Measurements from ENCODE around the gene ARHGEF40.

ARHGEF40 gene

GRCh38 chr14:21069388-21070082 lies 569 bp upstream of the ARHGEF40 start:
- Histone ChIP-seq H3K18ac (ENCODE audit: low read length) (peak overlapping the region; percentile 99), H2AK5ac (ENCODE audit: low read depth, low read length) (peak overlapping the region; percentile 87), H2BK5ac (ENCODE audit: low read length) (peak overlapping the region; percentile 99), H3K4ac (ENCODE audit: low read length) (peak overlapping the region; percentile 96), H3K4me1 (ENCODE audit: control insufficient read depth in 2 of 2, insufficient read depth in 1 of 2, low read depth in 1 of 2, low read length in 2 of 2) (peaks cover 9 to 14% of the 10 kb centered on the region in 2 donors), H3K14ac (ENCODE audit: low read length) (no peak overlapping the region), H4K91ac (ENCODE audit: low read depth, low read length, poor library complexity) (no peak overlapping the region), H2BK120ac (ENCODE audit: low read depth, low read length) (peak overlapping the region; percentile 90), H3K36me3 (replicated peaks in 1 of 2; ENCODE audit: control insufficient read depth in 2 of 2, insufficient read depth in 2 of 2, low read length in 2 of 2) (peaks cover 12 to 24% of the 10 kb centered on the region in 2 donors), H3K27me3 (ENCODE audit: control insufficient read depth in 3 of 3, insufficient read depth in 3 of 3, low read depth in 1 of 3, low read length in 3 of 3) (no peaks in the 10 kb centered on the region), H3K9me3 (replicated peaks in 1 of 2; ENCODE audit: control insufficient read depth in 2 of 2, insufficient read depth in 1 of 2, low read depth in 1 of 2, low read length in 2 of 2) (no peaks in the 10 kb centered on the region), H3K4me2 (ENCODE audit: insufficient read depth, low read length, poor library complexity, severe bottlenecking) (peak overlapping the region; percentile 84), H3K27ac (replicated peaks; ENCODE audit: low read length) (peak overlapping the region; percentile 94), H2BK15ac (ENCODE audit: low read length) (peak overlapping the region; percentile 96), H3K79me1 (ENCODE audit: low read depth, low read length) (peaks cover 7% of the 10 kb centered on the region), H3K4me3 (ENCODE audit: low read length in 2 of 2) (peak overlapping the region; percentile 59 to 90), H2BK12ac (ENCODE audit: low read length) (peak overlapping the region; percentile 67), H2AFZ (ENCODE audit: low read length) (peak overlapping the region; percentile 81), H3K23ac (ENCODE audit: low read depth, low read length, poor library complexity) (peak overlapping the region; percentile 15), H4K8ac (ENCODE audit: low read depth, low read length) (no peak overlapping the region), H3K9ac (ENCODE audit: low read depth, low read length, poor library complexity) (peak overlapping the region; percentile 96)
- whole genome bisulfite sequencing, 2 donors (ENCODE audit: extremely low coverage in 2 of 2, insufficient read length in 2 of 2, insufficient replicate concordance in 1 of 2), result no CpG with 5 or more reads among the region's 40 CpGs
- peak; percentile 69 for DNase-seq (ENCODE audit: low spot score)

GRCh38 chr14:21070610-21071224 lies 613 bp downstream of the ARHGEF40 start:
- no peaks in the 10 kb centered on the region for H3K27me3 ChIP-seq (ENCODE audit: control insufficient read depth in 3 of 3, insufficient read depth in 3 of 3, low read depth in 1 of 3, low read length in 3 of 3)
- peak overlapping the region; percentile 72 for H2AFZ ChIP-seq (ENCODE audit: low read length)
- peaks cover 7% of the 10 kb centered on the region for H3K79me1 ChIP-seq (ENCODE audit: low read depth, low read length)
- peaks cover 24 to 36% of the 10 kb centered on the region in 2 donors for H3K36me3 ChIP-seq (replicated peaks in 1 of 2; ENCODE audit: control insufficient read depth in 2 of 2, insufficient read depth in 2 of 2, low read length in 2 of 2)
- H2BK5ac ChIP-seq (ENCODE audit: low read length), result peak overlapping the region; percentile 99
- no peaks in the 10 kb centered on the region for H3K9me3 ChIP-seq (replicated peaks in 1 of 2; ENCODE audit: control insufficient read depth in 2 of 2, insufficient read depth in 1 of 2, low read depth in 1 of 2, low read length in 2 of 2)
- peak overlapping the region; percentile 10 for H3K14ac ChIP-seq (ENCODE audit: low read length)
- DNase-seq (ENCODE audit: low spot score), result peak; percentile 84
- H4K91ac ChIP-seq (ENCODE audit: low read depth, low read length, poor library complexity), result peak overlapping the region; percentile 93
- WGBS, 2 donors (ENCODE audit: extremely low coverage in 2 of 2, insufficient read length in 2 of 2, insufficient replicate concordance in 1 of 2), result no CpG with 5 or more reads among the region's 23 CpGs
- peak overlapping the region; percentile 50 for H3K23ac ChIP-seq (ENCODE audit: low read depth, low read length, poor library complexity)
- peak overlapping the region; percentile 95 for H3K9ac ChIP-seq (ENCODE audit: low read depth, low read length, poor library complexity)
- peak overlapping the region; percentile 27 for H2BK12ac ChIP-seq (ENCODE audit: low read length)
- H3K18ac ChIP-seq (ENCODE audit: low read length), result peak overlapping the region; percentile 99
- H3K4me2 ChIP-seq (ENCODE audit: insufficient read depth, low read length, poor library complexity, severe bottlenecking), result peak overlapping the region; percentile 84
- H4K8ac ChIP-seq (ENCODE audit: low read depth, low read length), result no peak overlapping the region
- peak overlapping the region; percentile 94 for H3K27ac ChIP-seq (replicated peaks; ENCODE audit: low read length)
- peak overlapping the region; percentile 59 to 85 for H3K4me3 ChIP-seq (ENCODE audit: low read length in 2 of 2)
- peak overlapping the region; percentile 95 for H2BK120ac ChIP-seq (ENCODE audit: low read depth, low read length)
- H3K4me1 ChIP-seq (ENCODE audit: control insufficient read depth in 2 of 2, insufficient read depth in 1 of 2, low read depth in 1 of 2, low read length in 2 of 2), result peaks cover 9 to 14% of the 10 kb centered on the region in 2 donors
- H2AK5ac ChIP-seq (ENCODE audit: low read depth, low read length), result peak overlapping the region; percentile 93
- peak overlapping the region; percentile 90 for H2BK15ac ChIP-seq (ENCODE audit: low read length)
- peak overlapping the region; percentile 4 for H3K4ac ChIP-seq (ENCODE audit: low read length)

GRCh38 chr14:21071225-21072030 lies 1.3 kb downstream of the ARHGEF40 start:
- Histone ChIP-seq H3K27ac (replicated peaks; ENCODE audit: low read length) (peak overlapping the region; percentile 94), H3K18ac (ENCODE audit: low read length) (peak overlapping the region; percentile 99), H2BK120ac (ENCODE audit: low read depth, low read length) (peak overlapping the region; percentile 95), H2AFZ (ENCODE audit: low read length) (peak overlapping the region; percentile 72), H3K23ac (ENCODE audit: low read depth, low read length, poor library complexity) (peak overlapping the region; percentile 50), H2BK5ac (ENCODE audit: low read length) (peak overlapping the region; percentile 99), H3K36me3 (replicated peaks in 1 of 2; ENCODE audit: control insufficient read depth in 2 of 2, insufficient read depth in 2 of 2, low read length in 2 of 2) (peaks cover 31 to 43% of the 10 kb centered on the region in 2 donors), H4K8ac (ENCODE audit: low read depth, low read length) (no peak overlapping the region), H3K9ac (ENCODE audit: low read depth, low read length, poor library complexity) (peak overlapping the region; percentile 95), H3K79me1 (ENCODE audit: low read depth, low read length) (peaks cover 7% of the 10 kb centered on the region), H4K91ac (ENCODE audit: low read depth, low read length, poor library complexity) (peak overlapping the region; percentile 93), H3K4me3 (ENCODE audit: low read length in 2 of 2) (peak overlapping the region; percentile 59 to 85), H2BK12ac (ENCODE audit: low read length) (peak overlapping the region; percentile 27), H3K14ac (ENCODE audit: low read length) (peak overlapping the region; percentile 10), H3K4me1 (ENCODE audit: control insufficient read depth in 2 of 2, insufficient read depth in 1 of 2, low read depth in 1 of 2, low read length in 2 of 2) (peaks cover 9 to 14% of the 10 kb centered on the region in 2 donors), H3K9me3 (replicated peaks in 1 of 2; ENCODE audit: control insufficient read depth in 2 of 2, insufficient read depth in 1 of 2, low read depth in 1 of 2, low read length in 2 of 2) (no peaks in the 10 kb centered on the region), H3K4me2 (ENCODE audit: insufficient read depth, low read length, poor library complexity, severe bottlenecking) (peak overlapping the region; percentile 84), H3K27me3 (ENCODE audit: control insufficient read depth in 3 of 3, insufficient read depth in 3 of 3, low read depth in 1 of 3, low read length in 3 of 3) (no peaks in the 10 kb centered on the region), H2BK15ac (ENCODE audit: low read length) (peak overlapping the region; percentile 90), H3K4ac (ENCODE audit: low read length) (peak overlapping the region; percentile 4), H2AK5ac (ENCODE audit: low read depth, low read length) (peak overlapping the region; percentile 93)
- no CpG with 5 or more reads among the region's 37 CpGs for WGBS, 2 donors (ENCODE audit: extremely low coverage in 2 of 2, insufficient read length in 2 of 2, insufficient replicate concordance in 1 of 2)
- DNase-seq (ENCODE audit: low spot score), result peak; percentile 74

Measured in neuronal stem cell (in vitro differentiated cells).